ENCODE data around the gene HLA-DOB. TPM values are rescaled to one million over a fixed set of nuclear protein-coding genes. Genes with fewer than 3 reads are reported as not detected.
"Not testable (repeated sequence)": the region's sequence is repeated elsewhere in the genome, so short reads cannot be mapped to it uniquely, and the experiment has no call there.

The HLA-DOB gene
- total RNA-seq, 2 donors from 2014 or later, result 0.54 TPM; not detected in 1

- ATAC-seq (ENCODE audit: insufficient number of reproducible peaks, low FRiP score, low read depth) (no peak), DNase-seq (ENCODE audit: low spot score) (no peak)
- H3K27ac ChIP-seq, result no peak overlapping the region
- H3K4me3 ChIP-seq, result no peak overlapping the region
- peak; percentile 15 for TF ChIP-seq CTCF (IDR thresholded peaks at IDR 0.05)
- H3K4me1 ChIP-seq (ENCODE audit: control insufficient read depth in 1 of 2, low read depth in 2 of 2), result no peaks in the 10 kb centered on the region
- H3K9me3 ChIP-seq, result no peaks in the 10 kb centered on the region
- H3K36me3 ChIP-seq, result no peaks in the 10 kb centered on the region
- H3K27me3 ChIP-seq (replicated peaks; ENCODE audit: insufficient read depth), result no peaks in the 10 kb centered on the region
These were observed 30.8 kb downstream of the HLA-DOB start for GRCh38 chr6:32785781-32786533.

GRCh38 chr6:32782923-32783322 lies 33.9 kb downstream of the HLA-DOB start:
- not testable (repeated sequence) for H3K9me3 ChIP-seq; H3K27me3 ChIP-seq (replicated peaks; ENCODE audit: insufficient read depth); H3K4me3 ChIP-seq; DNase-seq (ENCODE audit: low spot score); ATAC-seq (ENCODE audit: insufficient number of reproducible peaks, low FRiP score, low read depth); H3K27ac ChIP-seq; H3K4me1 ChIP-seq (ENCODE audit: control insufficient read depth in 1 of 2, low read depth in 2 of 2); H3K36me3 ChIP-seq

GRCh38 chr6:32779036-32779435 lies 37.8 kb downstream of the HLA-DOB start:
- Histone ChIP-seq H3K4me1 (ENCODE audit: control insufficient read depth in 1 of 2, low read depth in 2 of 2) (no peaks in the 10 kb centered on the region), H3K36me3 (no peaks in the 10 kb centered on the region), H3K27me3 (replicated peaks; ENCODE audit: insufficient read depth) (no peaks in the 10 kb centered on the region), H3K9me3 (no peaks in the 10 kb centered on the region), H3K4me3 (no peak overlapping the region), H3K27ac (no peak overlapping the region)
- DNase-seq (ENCODE audit: low spot score), result no peak
- TF ChIP-seq CTCF (IDR thresholded peaks at IDR 0.05), result no peak
- no peak for ATAC-seq (ENCODE audit: insufficient number of reproducible peaks, low FRiP score, low read depth)

- no peaks in the 10 kb centered on the region for H3K9me3 ChIP-seq
These were observed 41.7 kb downstream of the HLA-DOB start for GRCh38 chr6:32775071-32775470.

GRCh38 chr6:32774426-32774825 lies 42.4 kb downstream of the HLA-DOB start:
- TF ChIP-seq CTCF (IDR thresholded peaks at IDR 0.05), result no peak
- DNase-seq (ENCODE audit: low spot score), result no peak
- no peaks in the 10 kb centered on the region for H3K9me3 ChIP-seq
- H3K4me3 ChIP-seq, result no peak overlapping the region
- H3K27ac ChIP-seq, result no peak overlapping the region
- ATAC-seq (ENCODE audit: insufficient number of reproducible peaks, low FRiP score, low read depth), result no peak
- no peaks in the 10 kb centered on the region for H3K4me1 ChIP-seq (ENCODE audit: control insufficient read depth in 1 of 2, low read depth in 2 of 2)
- H3K27me3 ChIP-seq (replicated peaks; ENCODE audit: insufficient read depth), result no peaks in the 10 kb centered on the region
- no peaks in the 10 kb centered on the region for H3K36me3 ChIP-seq

More at GRCh38 chr6:32775071-32775470, 41.7 kb downstream of the HLA-DOB start:
- H3K4me1 ChIP-seq (ENCODE audit: control insufficient read depth in 1 of 2, low read depth in 2 of 2), result no peaks in the 10 kb centered on the region
- DNase-seq (ENCODE audit: low spot score) (no peak), ATAC-seq (ENCODE audit: insufficient number of reproducible peaks, low FRiP score, low read depth) (no peak)
- no peaks in the 10 kb centered on the region for H3K36me3 ChIP-seq
- no peak overlapping the region for H3K27ac ChIP-seq
- TF ChIP-seq CTCF (IDR thresholded peaks at IDR 0.05), result no peak
- H3K27me3 ChIP-seq (replicated peaks; ENCODE audit: insufficient read depth), result no peaks in the 10 kb centered on the region
- no peak overlapping the region for H3K4me3 ChIP-seq

GRCh38 chr6:32772656-32773055 lies 44.1 kb downstream of the HLA-DOB start:
- H3K4me1 ChIP-seq (ENCODE audit: control insufficient read depth in 1 of 2, low read depth in 2 of 2), result no peaks in the 10 kb centered on the region
- H3K27me3 ChIP-seq (replicated peaks; ENCODE audit: insufficient read depth), result no peaks in the 10 kb centered on the region
- no peak overlapping the region for H3K4me3 ChIP-seq
- no peak overlapping the region for H3K27ac ChIP-seq
- ATAC-seq (ENCODE audit: insufficient number of reproducible peaks, low FRiP score, low read depth) (no peak), DNase-seq (ENCODE audit: low spot score) (no peak)
- no peaks in the 10 kb centered on the region for H3K9me3 ChIP-seq
- no peaks in the 10 kb centered on the region for H3K36me3 ChIP-seq
- no peak for TF ChIP-seq CTCF (IDR thresholded peaks at IDR 0.05)

Data from thoracic aorta (tissue), 2 donors.